Gastrocnemius medialis (tissue), 4 donors: ENCODE results near the gene PALM3. TPM values are rescaled to one million over a fixed set of nuclear protein-coding genes. Genes with fewer than 3 reads are reported as not detected.

Experiments
- ATAC-seq, 2 donors: fragments of 150-250 bp; one replicate each; pipeline ENCODE4 v1.9.1; 2016
- DNase-seq, 2 donors: peaks; one replicate each; pipeline ENCODE4 v3.0.0-alpha.2; 2019
- H3K27ac ChIP-seq, 4 donors: fragments of 200-600 bp; sonication (generic); 1 replicate in 1 of 4; 2 replicates in 3 of 4; pipeline ENCODE4 v1.5.1; 2016 to 2018; ENCODE audit warnings: mild to moderate bottlenecking in 2 of 4, moderate library complexity in 1 of 4
- H3K27me3 ChIP-seq, 3 donors: fragments of 200-600 bp; sonication (generic) in 2 of 3; 1 replicate in 1 of 3; 2 replicates in 2 of 3; pipeline versions ENCODE4 v1.5.1 to v1.6.0; 2016 to 2019; ENCODE audit warnings: mild to moderate bottlenecking in 1 of 3, moderate library complexity in 1 of 3
- H3K36me3 ChIP-seq, 2 donors: fragments of 200-600 bp; sonication (generic) in 1 of 2; one replicate each; pipeline ENCODE4 v1.5.1; 2017 to 2018
- H3K4me1 ChIP-seq, 2 donors: fragments of 200-600 bp; sonication (generic) in 1 of 2; one replicate each; pipeline ENCODE4 v1.5.1; 2016 to 2017; ENCODE audit warnings: mild to moderate bottlenecking in 2 of 2
- H3K4me3 ChIP-seq, 4 donors: fragments of 200-600 bp; sonication (generic) in 3 of 4; 1 replicate in 1 of 4; 2 replicates in 3 of 4; pipeline ENCODE4 v1.5.1; 2016 to 2019; ENCODE audit warnings: mild to moderate bottlenecking in 2 of 4
- H3K9me3 ChIP-seq, 3 donors: fragments of 200-600 bp; sonication (generic) in 2 of 3; 1 replicate in 1 of 3; 2 replicates in 2 of 3; pipeline ENCODE4 v1.5.1; 2016 to 2019
- CTCF ChIP-seq, 5 experiments: fragments of 450-650 bp in 3 of 5; fragments of 200-600 bp in 2 of 5; sonication (generic) in 2 of 5; IDR thresholded peaks in 4 of 5; conservative IDR thresholded peaks in 1 of 5; 1 replicate in 4 of 5; 2 replicates in 1 of 5; pipeline ENCODE4 v1.5.1; 2016 to 2019; ENCODE audit warnings: antibody characterized with exemption in 5 of 5, mild to moderate bottlenecking in 3 of 5, moderate library complexity in 3 of 5
- POLR2A ChIP-seq, 2 donors: fragments of 450-650 bp; IDR thresholded peaks; one replicate each; pipeline ENCODE4 v1.6.1; 2017; ENCODE audit warnings: antibody characterized with exemption in 2 of 2, mild to moderate bottlenecking in 2 of 2, moderate library complexity in 2 of 2
- in situ Hi-C, 4 donors: fragments of 200-750 bp; cut with MboI; loops; one replicate each; pipeline versions ENCODE4 v1.15.0 to v1.8.0; 2017; ENCODE audit warnings: low sequenced_read_pairs in 4 of 4
- intact Hi-C: fragments of 100-400 bp; cut with DNase I; formaldehyde crosslinking; loops from one replicate; pipeline ENCODE4 v1.15.1; 2023; ENCODE audit warnings: low total_unique reads
- total RNA-seq, 4 donors: library from RNA; depleted of rRNA; stranded (reverse); fragments of >200 nt; gene quantifications; one replicate each; pipeline versions ENCODE4 v1.1.0 to v1.2.3, GENCODE V29; 2016

Gene PALM3
- total RNA-seq, 4 donors from 2014 or later = not detected

- TF ChIP-seq CTCF (IDR thresholded peaks at IDR 0.05 in 4 of 5, conservative IDR thresholded peaks at IDR 0.05 in 1 of 5) (no peak), POLR2A (IDR thresholded peaks at IDR 0.05) (peak; percentile 72 to 76)
- H3K27ac ChIP-seq = peak overlapping the region; percentile 80 to 98 (median 94)
- H3K4me1 ChIP-seq = peaks cover 17 to 18% of the 10 kb centered on the region in 2 donors
- in situ Hi-C loops (loop anchor here in 2 of 4 donors (5.0 to 10.0 kb wide), 2 partner anchors 36 to 296 kb away; partner anchors contain the start of gene PRKACA (in 1 of the 2)), intact Hi-C loops (loop anchor here (2.0 kb wide), 1 partner anchor 56 kb away; the partner anchor contains the start of gene ASF1B)
- H3K36me3 ChIP-seq = no peaks in the 10 kb centered on the region
- DNase-seq (peak; percentile 98 to 99), ATAC-seq (peak; percentile 98 to 100)
- H3K9me3 ChIP-seq = no peaks in the 10 kb centered on the region
- H3K27me3 ChIP-seq = no peaks in the 10 kb centered on the region
- H3K4me3 ChIP-seq = peak overlapping the region; percentile 62 to 97 (median 93)
These were observed 19.3 kb upstream of the PALM3 start for GRCh38 chr19:14080887-14081796.

- Histone ChIP-seq H3K9me3 (no peaks in the 10 kb centered on the region), H3K4me3 (no peak overlapping the region), H3K36me3 (no peaks in the 10 kb centered on the region), H3K27me3 (no peaks in the 10 kb centered on the region), H3K4me1 (peaks cover 30 to 35% of the 10 kb centered on the region in 2 donors), H3K27ac (no peak overlapping the region)
- intact Hi-C loops (loop anchor here (10.0 kb wide), 1 partner anchor 484 kb away; no protein-coding TSS in a partner anchor), in situ Hi-C loops (loop anchor here in 1 of 4 donors (10.0 kb wide), 1 partner anchor 204 kb away; the partner anchor contains the start of gene NANOS3)
- TF ChIP-seq CTCF (IDR thresholded peaks at IDR 0.05 in 4 of 5, conservative IDR thresholded peaks at IDR 0.05 in 1 of 5) (no peak), POLR2A (IDR thresholded peaks at IDR 0.05) (no peak)
- ATAC-seq (no peak), DNase-seq (no peak)
These were observed 16.5 kb upstream of the PALM3 start for GRCh38 chr19:14078411-14078810.

GRCh38 chr19:14073925-14074838 is 12.3 kb upstream of the PALM3 start:
- TF ChIP-seq CTCF (IDR thresholded peaks at IDR 0.05 in 4 of 5, conservative IDR thresholded peaks at IDR 0.05 in 1 of 5) (no peak), POLR2A (IDR thresholded peaks at IDR 0.05) (no peak)
- Histone ChIP-seq H3K36me3 (no peaks in the 10 kb centered on the region), H3K27me3 (no peaks in the 10 kb centered on the region), H3K4me1 (peaks cover 20 to 32% of the 10 kb centered on the region in 2 donors), H3K9me3 (no peaks in the 10 kb centered on the region), H3K27ac (peak overlapping the region; percentile 86 to 97 (median 90)), H3K4me3 (peak overlapping the region; percentile 62 to 93 (median 74))
- intact Hi-C loops (loop anchor here (1.0 to 10.0 kb wide), 4 partner anchors 41 to 479 kb away; partner anchors contain the start of gene ASF1B), in situ Hi-C loops (loop anchor here (5.0 to 25.0 kb wide), 4 partner anchors 68 to 487 kb away; partner anchors contain the start of gene NANOS3 (in 1 of the 4))
- DNase-seq (no peak), ATAC-seq (peak in 1 of 2 donors; percentile 9)

GRCh38 chr19:14073261-14073924 is 11.5 kb upstream of the PALM3 start:
- in situ Hi-C loops (loop anchor here (5.0 to 25.0 kb wide), 4 partner anchors 69 to 486 kb away; partner anchors contain the start of gene NANOS3 (in 1 of the 4)), intact Hi-C loops (loop anchor here (1.0 to 10.0 kb wide), 4 partner anchors 41 to 479 kb away; partner anchors contain the start of gene ASF1B)
- Histone ChIP-seq H3K4me1 (peaks cover 20 to 32% of the 10 kb centered on the region in 2 donors), H3K9me3 (no peaks in the 10 kb centered on the region), H3K4me3 (peak overlapping the region; percentile 71 to 93 (median 74)), H3K36me3 (no peaks in the 10 kb centered on the region), H3K27me3 (no peaks in the 10 kb centered on the region), H3K27ac (peak overlapping the region; percentile 86 to 97 (median 90))
- peak in 4 of 5 experiments; percentile 83 to 96 (median 92) for TF ChIP-seq CTCF (IDR thresholded peaks at IDR 0.05 in 4 of 5, conservative IDR thresholded peaks at IDR 0.05 in 1 of 5)
- TF ChIP-seq POLR2A (IDR thresholded peaks at IDR 0.05) = peak; percentile 19 to 60
- DNase-seq (peak in 1 of 2 donors; percentile 62), ATAC-seq (peak; percentile 64 to 77)
